Fibroblast of lung (primary cell): ENCODE data around the gene ANKS1A. TPM values are rescaled to one million over a fixed set of nuclear protein-coding genes. Genes with fewer than 3 reads are reported as not detected.

Experiments
- DNase-seq, 2 donors: peaks; one replicate each; pipeline versions ENCODE4 v3.0.0 to v3.0.0-alpha.2; 2010; ENCODE audit warnings: low read depth in 2 of 2
- H2AFZ ChIP-seq: 2 replicates; pipeline ENCODE4 v1.5.1; 2012; ENCODE audit warnings: low read length, control low read depth, inconsistent platforms
- H3K27ac ChIP-seq: 2 replicates; pipeline ENCODE4 v1.5.1; 2011; ENCODE audit warnings: low read length, control low read depth; ENCODE audit not compliant: insufficient read depth
- H3K27me3 ChIP-seq: 2 replicates; pipeline ENCODE4 v1.5.1; 2011; ENCODE audit warnings: mild to moderate bottlenecking, low read length; ENCODE audit not compliant: control insufficient read depth, insufficient read depth
- H3K36me3 ChIP-seq: 2 replicates; pipeline ENCODE4 v1.5.1; 2011; ENCODE audit warnings: low read length; ENCODE audit not compliant: control insufficient read depth, insufficient read depth
- H3K4me1 ChIP-seq: 2 replicates; pipeline ENCODE4 v1.5.1; 2011; ENCODE audit warnings: low read length; ENCODE audit not compliant: control insufficient read depth, insufficient read depth; ENCODE audit errors: extremely low read depth
- H3K4me2 ChIP-seq: 2 replicates; pipeline ENCODE4 v1.5.1; 2011; ENCODE audit warnings: low read length, control low read depth; ENCODE audit not compliant: insufficient read depth; ENCODE audit errors: extremely low read depth
- H3K4me3 ChIP-seq, 4 experiments: fragments of 200-600 bp in 1 of 4; sonication (generic) in 1 of 4; replicated peaks in 1 of 4; 2 replicates each; pipeline ENCODE4 v1.5.1; 2011 to 2016; ENCODE audit warnings: low read length in 4 of 4, low read depth in 3 of 4, mild to moderate bottlenecking in 3 of 4, control low read depth in 2 of 4, inconsistent platforms in 1 of 4, mixed read lengths in 1 of 4; ENCODE audit not compliant: insufficient read depth in 1 of 4; ENCODE audit errors: control extremely low read depth in 1 of 4
- H3K79me2 ChIP-seq: 2 replicates; pipeline ENCODE4 v1.5.1; 2012; ENCODE audit warnings: mild to moderate bottlenecking, low read length, inconsistent platforms; ENCODE audit not compliant: control insufficient read depth, insufficient read depth
- H3K9ac ChIP-seq: 2 replicates; pipeline ENCODE4 v1.5.1; 2011; ENCODE audit warnings: mild to moderate bottlenecking, low read length, control low read depth; ENCODE audit not compliant: insufficient read depth
- H3K9me3 ChIP-seq: 2 replicates; pipeline ENCODE4 v1.5.1; 2012; ENCODE audit warnings: low read depth, low read length; ENCODE audit not compliant: control insufficient read depth, insufficient read depth
- H4K20me1 ChIP-seq: 2 replicates; pipeline ENCODE4 v1.5.1; 2011; ENCODE audit warnings: low read length; ENCODE audit not compliant: control insufficient read depth, insufficient read depth; ENCODE audit errors: extremely low read depth
- CTCF ChIP-seq, 2 donors: IDR thresholded peaks in 1 of 2; conservative IDR thresholded peaks in 1 of 2; 1 replicate in 1 of 2; 2 replicates in 1 of 2; pipeline ENCODE4 v1.5.1; 2011 to 2012; ENCODE audit warnings: low read length in 2 of 2, control low read depth in 1 of 2, inconsistent platforms in 1 of 2, low read depth in 1 of 2, mild to moderate bottlenecking in 1 of 2
- EZH2 ChIP-seq: IDR thresholded peaks from 2 replicates; pipeline ENCODE4 v1.5.1; 2012; ENCODE audit warnings: low read length, control low read depth, mild to moderate bottlenecking; ENCODE audit errors: missing control alignments
- polyA plus RNA-seq, 2 donors: library from polyadenylated mRNA; depleted of rRNA in 1 of 2; stranded (reverse) in 1 of 2; unstranded in 1 of 2; fragments of >200 nt; gene quantifications; 2 replicates each; pipeline ENCODE4 v1.2.1, GENCODE V29; 2011 to 2012; ENCODE audit warnings: missing spikeins in 1 of 2
- total RNA-seq: library from RNA; depleted of rRNA; stranded (reverse); fragments of >200 nt; gene quantifications from 2 replicates; pipeline ENCODE4 v1.2.1, GENCODE V29; 2014

ANKS1A gene
- total and polyA plus RNA-seq, 2 donors (not counting 1 experiment from before 2014, with no cell fraction given), result 3.6 to 7.8 TPM

- no peak overlapping the region for H3K4me2 ChIP-seq
- H3K4me1 ChIP-seq, result no peaks in the 10 kb centered on the region
- no peak overlapping the region for H3K27ac ChIP-seq
- DNase-seq, result no peak
- no peaks in the 10 kb centered on the region for H4K20me1 ChIP-seq
- H2AFZ ChIP-seq, result no peak overlapping the region
- H3K4me3 ChIP-seq, result no peak overlapping the region
- no peaks in the 10 kb centered on the region for H3K9me3 ChIP-seq
- H3K27me3 ChIP-seq, result no peaks in the 10 kb centered on the region
- H3K79me2 ChIP-seq, result no peaks in the 10 kb centered on the region
- H3K9ac ChIP-seq, result no peak overlapping the region
- H3K36me3 ChIP-seq, result no peaks in the 10 kb centered on the region
- no peak for TF ChIP-seq CTCF (conservative IDR thresholded peaks at IDR 0.05 in 1 of 2, IDR thresholded peaks at IDR 0.05 in 1 of 2; ENCODE audit: low read depth in 1 of 2, low read length in 2 of 2)
- TF ChIP-seq EZH2, result no peak
These were observed 219.3 kb downstream of the ANKS1A start for GRCh38 chr6:35108309-35108885.

GRCh38 chr6:35120746-35121145 is 231.7 kb downstream of the ANKS1A start:
- no peak overlapping the region for H3K27ac ChIP-seq
- H3K4me3 ChIP-seq, result no peak overlapping the region
- no peak overlapping the region for H3K4me2 ChIP-seq
- no peaks in the 10 kb centered on the region for H3K36me3 ChIP-seq
- H3K27me3 ChIP-seq, result no peaks in the 10 kb centered on the region
- H4K20me1 ChIP-seq, result no peaks in the 10 kb centered on the region
- H3K9ac ChIP-seq, result no peak overlapping the region
- DNase-seq, result no peak
- H2AFZ ChIP-seq, result no peak overlapping the region
- no peaks in the 10 kb centered on the region for H3K79me2 ChIP-seq
- no peaks in the 10 kb centered on the region for H3K4me1 ChIP-seq
- TF ChIP-seq EZH2, result no peak
- TF ChIP-seq CTCF (conservative IDR thresholded peaks at IDR 0.05 in 1 of 2, IDR thresholded peaks at IDR 0.05 in 1 of 2; ENCODE audit: low read depth in 1 of 2, low read length in 2 of 2), result no peak
- no peaks in the 10 kb centered on the region for H3K9me3 ChIP-seq

GRCh38 chr6:35124356-35124755 is 235.3 kb downstream of the ANKS1A start:
- Histone ChIP-seq H3K4me3 (no peak overlapping the region), H3K27me3 (peaks cover 6% of the 10 kb centered on the region), H3K4me1 (no peaks in the 10 kb centered on the region), H3K4me2 (no peak overlapping the region), H3K27ac (no peak overlapping the region), H4K20me1 (no peaks in the 10 kb centered on the region), H3K9me3 (no peaks in the 10 kb centered on the region), H3K36me3 (no peaks in the 10 kb centered on the region), H3K9ac (no peak overlapping the region), H3K79me2 (no peaks in the 10 kb centered on the region), H2AFZ (no peak overlapping the region)
- DNase-seq, result no peak
- TF ChIP-seq CTCF (conservative IDR thresholded peaks at IDR 0.05 in 1 of 2, IDR thresholded peaks at IDR 0.05 in 1 of 2; ENCODE audit: low read depth in 1 of 2, low read length in 2 of 2), result no peak
- no peak for TF ChIP-seq EZH2
